GM12874 (cell line): Measurements from ENCODE around the gene GRK4.

ENCODE experiments used
- TF ChIP-seq, protein P1 (sequence below): IDR thresholded peaks from 2 replicates; pipeline ENCODE4 v1.5.1; 2011; ENCODE audit warnings: low read depth, mild to moderate bottlenecking, control low read depth, low read length, moderate library complexity; ENCODE audit not compliant: insufficient read depth

The GRK4 gene

DNA sequence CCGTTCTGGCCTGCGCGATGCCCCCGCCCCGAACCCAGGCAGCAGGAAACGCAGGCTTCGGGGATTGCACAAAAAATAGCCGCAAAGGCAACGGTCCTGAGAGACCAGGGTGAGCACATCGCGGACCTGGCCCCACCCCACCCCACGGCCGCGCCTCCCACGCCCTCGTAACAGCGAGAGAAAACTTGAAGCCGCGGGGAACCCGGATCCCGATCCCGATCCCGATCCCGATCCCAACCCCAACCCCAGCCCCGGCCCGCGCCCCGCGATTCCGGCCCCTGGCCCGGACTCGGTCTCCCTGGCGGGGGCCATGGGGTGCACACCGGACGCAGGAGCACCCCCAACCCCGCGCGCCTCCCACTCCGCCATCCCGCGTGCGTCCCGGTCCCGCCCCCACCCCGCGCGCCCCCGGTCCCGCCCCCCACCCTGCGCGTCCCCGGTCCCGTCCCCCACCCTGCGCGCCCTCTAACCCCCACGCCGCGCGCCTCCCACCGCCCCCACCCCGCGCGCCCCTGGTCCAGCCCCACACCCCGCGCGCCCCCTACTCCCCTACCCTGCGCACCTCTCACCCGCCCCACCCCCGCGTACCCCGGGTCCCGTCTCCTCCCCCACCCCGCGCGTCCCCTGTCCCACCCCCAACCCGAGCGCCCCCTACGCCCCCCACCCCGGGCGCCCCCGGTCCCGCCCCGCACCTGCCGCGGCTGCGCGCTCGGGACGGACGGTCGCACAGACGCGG is 29.1 kb upstream of the GRK4 start:
- TF ChIP-seq, protein P1, sequence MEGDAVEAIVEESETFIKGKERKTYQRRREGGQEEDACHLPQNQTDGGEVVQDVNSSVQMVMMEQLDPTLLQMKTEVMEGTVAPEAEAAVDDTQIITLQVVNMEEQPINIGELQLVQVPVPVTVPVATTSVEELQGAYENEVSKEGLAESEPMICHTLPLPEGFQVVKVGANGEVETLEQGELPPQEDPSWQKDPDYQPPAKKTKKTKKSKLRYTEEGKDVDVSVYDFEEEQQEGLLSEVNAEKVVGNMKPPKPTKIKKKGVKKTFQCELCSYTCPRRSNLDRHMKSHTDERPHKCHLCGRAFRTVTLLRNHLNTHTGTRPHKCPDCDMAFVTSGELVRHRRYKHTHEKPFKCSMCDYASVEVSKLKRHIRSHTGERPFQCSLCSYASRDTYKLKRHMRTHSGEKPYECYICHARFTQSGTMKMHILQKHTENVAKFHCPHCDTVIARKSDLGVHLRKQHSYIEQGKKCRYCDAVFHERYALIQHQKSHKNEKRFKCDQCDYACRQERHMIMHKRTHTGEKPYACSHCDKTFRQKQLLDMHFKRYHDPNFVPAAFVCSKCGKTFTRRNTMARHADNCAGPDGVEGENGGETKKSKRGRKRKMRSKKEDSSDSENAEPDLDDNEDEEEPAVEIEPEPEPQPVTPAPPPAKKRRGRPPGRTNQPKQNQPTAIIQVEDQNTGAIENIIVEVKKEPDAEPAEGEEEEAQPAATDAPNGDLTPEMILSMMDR, result no peak

DNA sequence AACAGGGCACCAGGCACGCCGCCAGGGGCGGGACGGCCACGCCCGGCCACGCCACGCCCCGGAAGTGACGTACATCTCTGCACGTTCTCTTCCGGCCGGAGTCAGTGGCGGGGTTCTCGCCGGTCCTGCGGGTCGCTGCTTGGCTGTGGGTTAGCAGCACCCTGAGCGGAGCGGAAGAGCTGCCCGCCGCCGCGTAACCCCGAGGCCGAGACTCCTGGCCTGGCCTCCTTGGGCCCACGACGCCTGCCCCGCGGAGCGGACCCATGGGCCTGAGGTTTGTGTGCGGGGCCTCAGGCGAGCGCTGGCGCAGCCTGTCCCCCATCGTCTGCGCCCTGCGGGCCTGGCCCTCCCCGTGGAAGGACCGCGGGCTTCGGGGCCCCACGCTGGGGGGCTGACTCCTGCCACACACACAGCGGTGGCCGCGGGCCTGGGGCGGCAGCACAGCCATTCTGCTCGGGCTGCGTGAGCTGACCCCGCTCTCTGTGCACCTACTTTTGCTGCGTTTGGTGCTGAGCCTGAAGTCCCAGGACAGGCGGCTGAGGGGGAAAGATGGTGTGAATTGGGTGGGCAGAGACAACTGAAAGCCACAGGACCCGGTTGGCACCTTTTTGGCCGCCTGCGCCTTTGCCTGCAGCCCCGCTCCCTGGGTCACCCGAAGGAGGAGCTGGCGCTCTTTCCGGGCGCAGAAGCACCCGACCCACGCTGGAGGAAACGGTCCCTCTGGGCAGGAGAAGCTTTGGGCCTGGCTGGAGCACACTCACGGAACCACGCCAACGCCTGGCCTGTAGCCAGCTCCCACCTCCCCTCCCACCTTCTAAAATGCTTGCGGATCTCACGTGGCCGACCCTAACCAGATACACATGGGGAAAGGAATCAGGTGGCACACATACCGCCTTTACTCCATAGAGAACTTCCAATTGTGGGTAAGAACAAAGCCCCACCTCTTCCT is 28.3 kb upstream of the GRK4 start:
- TF ChIP-seq, protein P1, result peak; percentile 11; the same call in 1 of the 2 replicates

DNA sequence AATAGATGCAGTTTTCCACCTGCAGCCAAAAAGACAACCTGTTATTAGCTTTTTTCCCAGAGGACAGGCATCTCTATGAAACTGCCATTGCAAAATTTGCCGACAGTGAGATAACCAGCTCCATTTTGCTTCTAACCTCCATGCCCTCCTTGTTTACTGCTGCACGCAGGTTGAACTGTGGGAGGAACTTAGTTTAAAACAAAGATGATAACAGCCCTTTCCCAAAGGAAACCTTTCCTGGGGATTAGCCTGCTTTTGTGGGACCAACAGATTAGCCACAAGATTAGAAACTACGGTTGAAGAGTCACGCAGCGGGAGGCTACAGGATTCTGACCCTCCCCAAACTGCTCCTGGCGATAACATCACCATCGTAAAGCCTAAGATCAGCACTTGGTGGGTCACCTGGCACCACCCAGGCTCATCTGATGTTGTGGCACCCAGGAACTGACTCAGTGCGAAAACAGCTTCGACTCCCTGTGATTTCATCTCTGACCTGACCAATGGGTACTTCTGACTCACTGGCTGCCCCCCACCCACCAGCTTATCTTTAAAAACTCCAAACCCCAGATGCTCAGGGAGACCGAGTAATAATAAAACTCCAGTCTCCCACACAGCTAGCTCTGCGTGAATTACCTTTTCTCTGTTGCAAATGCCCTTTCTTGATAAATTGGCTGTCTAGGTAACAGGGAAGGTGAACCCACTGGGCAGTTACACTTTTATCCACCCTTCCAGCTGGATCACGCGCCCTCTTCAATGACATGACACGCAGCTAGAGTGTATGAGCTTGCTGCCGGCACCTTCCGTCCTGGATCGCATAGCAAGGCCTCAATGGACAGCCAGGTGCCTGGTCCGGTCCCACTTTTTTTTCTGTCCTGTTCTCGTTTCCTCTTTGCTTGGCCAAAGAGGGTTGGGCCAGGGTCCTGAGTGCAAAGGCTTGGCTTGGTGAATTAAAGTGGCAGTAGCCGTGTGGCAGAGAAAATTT is 27.3 kb upstream of the GRK4 start:
- TF ChIP-seq, protein P1, result no peak

DNA sequence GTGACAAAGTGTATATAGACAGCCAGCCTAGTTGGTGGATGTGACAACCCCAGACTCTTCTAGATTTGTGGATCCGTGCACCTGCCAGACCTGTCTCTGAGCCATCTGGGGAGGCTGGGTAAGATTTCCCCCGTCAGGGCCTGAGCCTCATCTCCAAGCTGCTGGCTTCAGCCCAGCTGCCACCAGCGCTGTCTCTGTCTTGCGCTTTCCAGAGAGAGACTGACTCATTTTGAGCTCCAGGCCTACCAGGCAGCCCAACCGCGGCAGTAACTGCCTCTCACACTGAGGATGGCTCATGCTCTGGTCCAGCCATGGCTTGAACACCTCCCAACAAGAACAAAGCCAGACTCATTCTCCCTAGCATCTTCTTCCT is 26.6 kb upstream of the GRK4 start:
- TF ChIP-seq, protein P1, result no peak

DNA sequence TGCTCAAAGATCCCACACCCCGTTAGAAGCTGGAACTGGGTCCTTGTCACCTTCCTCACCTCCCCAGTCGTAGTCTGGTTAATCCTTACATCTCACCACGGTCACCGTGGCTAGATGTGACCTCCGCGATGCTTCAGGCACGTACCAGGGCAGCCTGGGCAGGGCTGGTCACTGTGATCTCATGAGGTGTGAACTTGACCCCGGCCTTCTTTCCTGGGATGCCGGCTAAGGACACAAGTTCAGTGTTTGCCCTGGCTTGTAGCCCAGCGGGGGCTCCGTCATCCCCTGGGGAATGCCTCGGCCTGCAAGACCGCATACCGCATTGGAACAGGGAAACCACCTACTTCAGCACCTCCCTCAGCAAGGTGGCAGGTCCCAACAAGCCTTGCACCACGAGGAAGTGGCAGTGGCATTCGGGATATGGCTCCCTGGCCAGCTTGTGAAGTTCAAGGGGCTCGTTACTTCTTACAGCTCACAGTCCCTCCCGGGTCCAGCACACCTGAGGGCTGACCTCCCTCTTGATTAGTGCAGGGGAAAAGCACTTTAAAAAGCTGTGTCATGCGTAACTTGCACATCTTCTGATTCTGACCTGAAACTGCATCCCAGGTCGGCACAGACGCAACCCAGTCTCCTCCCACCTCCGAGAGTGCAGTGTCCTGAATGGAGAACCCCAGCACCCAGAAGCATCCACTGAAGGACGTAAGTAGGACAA is 26.1 kb upstream of the GRK4 start:
- TF ChIP-seq, protein P1, result no peak

DNA sequence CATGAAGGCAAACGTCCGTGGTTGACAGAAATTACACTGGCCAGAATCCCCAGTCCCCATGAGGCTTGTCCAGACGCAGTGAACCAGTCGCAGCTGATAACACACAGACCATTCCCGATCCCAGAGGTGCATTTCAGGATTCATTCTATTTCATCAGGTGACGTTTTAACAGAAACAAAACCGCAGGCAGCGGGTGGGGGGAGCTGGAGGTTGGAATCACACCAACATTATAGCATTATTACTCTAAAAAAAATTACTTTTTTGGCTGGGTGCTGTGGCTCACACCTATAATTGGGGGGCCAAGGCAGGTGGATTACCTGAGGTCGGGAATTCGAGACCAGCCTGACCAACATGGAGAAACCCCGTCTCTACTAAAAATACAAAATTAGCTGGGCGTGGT is 25.4 kb upstream of the GRK4 start:
- TF ChIP-seq, protein P1, result no peak
